ENCODE data around the gene RADIL.

The RADIL gene

GRCh38 chr7:4759211-4759610 lies 124.3 kb downstream of the RADIL start:
- Histone ChIP-seq H3K27ac (replicated peaks) (no peak overlapping the region), H3K4me3 (replicated peaks; ENCODE audit: insufficient read depth, low read length) (no peak overlapping the region), H3K27me3 (ENCODE audit: insufficient read depth, poor library complexity, severe bottlenecking) (no peaks in the 10 kb centered on the region)
- no peak for DNase-seq (ENCODE audit: low read depth in 1 of 2, low spot score in 1 of 2)
- TF ChIP-seq SPI1 (IDR thresholded peaks at IDR 0.05; ENCODE audit: borderline replicate concordance, low read depth) (no peak), GABPA (IDR thresholded peaks at IDR 0.05; ENCODE audit: low read depth) (no peak), POLR2AphosphoS5 (IDR thresholded peaks at IDR 0.05; ENCODE audit: low read depth) (no peak), REST (IDR thresholded peaks at IDR 0.05; ENCODE audit: insufficient replicate concordance, low read depth) (no peak)
- TF ChIP-seq, protein P1, sequence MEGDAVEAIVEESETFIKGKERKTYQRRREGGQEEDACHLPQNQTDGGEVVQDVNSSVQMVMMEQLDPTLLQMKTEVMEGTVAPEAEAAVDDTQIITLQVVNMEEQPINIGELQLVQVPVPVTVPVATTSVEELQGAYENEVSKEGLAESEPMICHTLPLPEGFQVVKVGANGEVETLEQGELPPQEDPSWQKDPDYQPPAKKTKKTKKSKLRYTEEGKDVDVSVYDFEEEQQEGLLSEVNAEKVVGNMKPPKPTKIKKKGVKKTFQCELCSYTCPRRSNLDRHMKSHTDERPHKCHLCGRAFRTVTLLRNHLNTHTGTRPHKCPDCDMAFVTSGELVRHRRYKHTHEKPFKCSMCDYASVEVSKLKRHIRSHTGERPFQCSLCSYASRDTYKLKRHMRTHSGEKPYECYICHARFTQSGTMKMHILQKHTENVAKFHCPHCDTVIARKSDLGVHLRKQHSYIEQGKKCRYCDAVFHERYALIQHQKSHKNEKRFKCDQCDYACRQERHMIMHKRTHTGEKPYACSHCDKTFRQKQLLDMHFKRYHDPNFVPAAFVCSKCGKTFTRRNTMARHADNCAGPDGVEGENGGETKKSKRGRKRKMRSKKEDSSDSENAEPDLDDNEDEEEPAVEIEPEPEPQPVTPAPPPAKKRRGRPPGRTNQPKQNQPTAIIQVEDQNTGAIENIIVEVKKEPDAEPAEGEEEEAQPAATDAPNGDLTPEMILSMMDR (IDR thresholded peaks at IDR 0.05; ENCODE audit: insufficient read depth, low read length): no peak

- no peak for TF ChIP-seq POLR2AphosphoS5 (IDR thresholded peaks at IDR 0.05; ENCODE audit: low read depth)
- TF ChIP-seq, protein P1 (IDR thresholded peaks at IDR 0.05; ENCODE audit: insufficient read depth, low read length): no peak
- TF ChIP-seq GABPA (IDR thresholded peaks at IDR 0.05; ENCODE audit: low read depth): no peak
- TF ChIP-seq SPI1 (IDR thresholded peaks at IDR 0.05; ENCODE audit: borderline replicate concordance, low read depth): no peak
- no peak for TF ChIP-seq REST (IDR thresholded peaks at IDR 0.05; ENCODE audit: insufficient replicate concordance, low read depth)
- Histone ChIP-seq H3K27ac (replicated peaks) (no peak overlapping the region), H3K4me3 (replicated peaks; ENCODE audit: insufficient read depth, low read length) (no peak overlapping the region), H3K27me3 (ENCODE audit: insufficient read depth, poor library complexity, severe bottlenecking) (no peaks in the 10 kb centered on the region)
- DNase-seq (ENCODE audit: low read depth in 1 of 2, low spot score in 1 of 2): no peak
Observed at GRCh38 chr7:4758791-4759190, 124.7 kb downstream of the RADIL start.

DNA sequence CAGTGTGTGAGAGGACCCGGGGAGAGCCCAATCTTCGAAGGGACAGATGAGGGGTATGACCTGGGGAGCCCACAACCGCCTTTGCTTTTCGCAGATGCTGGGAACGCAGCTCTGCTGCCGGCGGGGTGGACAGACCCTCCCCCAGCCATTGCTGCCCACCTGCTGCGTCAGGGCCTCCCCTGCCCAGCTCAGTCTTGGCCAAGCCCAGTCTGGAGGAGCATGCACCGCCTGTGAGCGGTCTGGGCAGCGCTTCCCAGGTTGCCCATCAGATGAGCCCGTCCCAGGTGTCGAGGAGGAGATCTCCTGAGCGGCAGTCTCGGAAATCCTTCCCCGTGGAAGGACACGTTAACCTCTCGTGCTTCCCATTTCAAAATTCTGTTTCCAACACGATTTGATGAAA lies 125.4 kb downstream of the RADIL start:
- Histone ChIP-seq H3K27me3 (ENCODE audit: insufficient read depth, poor library complexity, severe bottlenecking) (no peaks in the 10 kb centered on the region), H3K4me3 (replicated peaks; ENCODE audit: insufficient read depth, low read length) (no peak overlapping the region), H3K27ac (replicated peaks) (no peak overlapping the region)
- TF ChIP-seq, protein P1 (IDR thresholded peaks at IDR 0.05; ENCODE audit: insufficient read depth, low read length): no peak
- TF ChIP-seq REST (IDR thresholded peaks at IDR 0.05; ENCODE audit: insufficient replicate concordance, low read depth): no peak
- TF ChIP-seq POLR2AphosphoS5 (IDR thresholded peaks at IDR 0.05; ENCODE audit: low read depth): no peak
- no peak for TF ChIP-seq SPI1 (IDR thresholded peaks at IDR 0.05; ENCODE audit: borderline replicate concordance, low read depth)
- no peak for TF ChIP-seq GABPA (IDR thresholded peaks at IDR 0.05; ENCODE audit: low read depth)
- no peak for DNase-seq (ENCODE audit: low read depth in 1 of 2, low spot score in 1 of 2)
